SK-N-MC (cell line): ENCODE data around the gene ITPKC.
A peak's percentile ranks its signal among the peaks of the same experiment; 100 is the strongest.

ENCODE experiments used
- DNase-seq: peaks from one replicate; pipeline ENCODE4 v3.0.0-alpha.2; 2011; ENCODE audit warnings: low read depth, low spot score
- H3K27ac ChIP-seq: fragments of 200-600 bp; sonication (generic); 2 replicates; pipeline ENCODE4 v1.5.1; 2016; ENCODE audit warnings: mixed run types
- H3K36me3 ChIP-seq: fragments of 200-600 bp; sonication (generic); 2 replicates; pipeline ENCODE4 v1.6.1; 2017; ENCODE audit warnings: antibody characterized with exemption, low read length, mixed read lengths; ENCODE audit not compliant: insufficient read depth
- H3K4me3 ChIP-seq: fragments of 200-600 bp; sonication (generic); 2 replicates; pipeline ENCODE4 v1.5.1; 2016
- H3K9ac ChIP-seq: fragments of 200-600 bp; sonication (generic); 2 replicates; pipeline ENCODE4 v1.8.0; 2017; ENCODE audit warnings: mixed run types, mixed read lengths; ENCODE audit not compliant: insufficient read length
- H3K9me3 ChIP-seq: fragments of 200-600 bp; sonication (generic); 2 replicates; pipeline ENCODE4 v1.6.1; 2017; ENCODE audit warnings: low read depth, mild to moderate bottlenecking, antibody characterized with exemption, low read length, moderate library complexity, mixed read lengths
- EZH2 ChIP-seq: fragments of 200-600 bp; sonication (generic); IDR thresholded peaks from one replicate; pipeline ENCODE4 v1.6.1; 2017; ENCODE audit warnings: antibody characterized with exemption
- FOXP2 ChIP-seq: optimal IDR thresholded peaks from 2 replicates; pipeline ENCODE3; 2011; ENCODE audit warnings: mild to moderate bottlenecking, moderate library complexity; ENCODE audit not compliant: insufficient read depth; ENCODE audit errors: extremely low read length, control extremely low read depth
- POLR2AphosphoS5 ChIP-seq: IDR thresholded peaks from 2 replicates; pipeline ENCODE4 v1.6.1; 2012; ENCODE audit warnings: mild to moderate bottlenecking, low read depth, low read length, borderline replicate concordance

The ITPKC gene

GRCh38 chr19:40703029-40703755, 13.7 kb upstream of the ITPKC start:
- Histone ChIP-seq H3K9ac (no peak overlapping the region), H3K36me3 (peaks cover 23% of the 10 kb centered on the region), H3K4me3 (no peak overlapping the region), H3K27ac (no peak overlapping the region), H3K9me3 (no peaks in the 10 kb centered on the region)
- no peak for TF ChIP-seq EZH2
- TF ChIP-seq FOXP2, result no peak
- no peak for TF ChIP-seq POLR2AphosphoS5
- DNase-seq, result no peak

- H3K9me3 ChIP-seq, result no peaks in the 10 kb centered on the region
- H3K4me3 ChIP-seq, result no peak overlapping the region
- H3K36me3 ChIP-seq, result peaks cover 32% of the 10 kb centered on the region
- DNase-seq, result no peak
- TF ChIP-seq POLR2AphosphoS5 (no peak), EZH2 (no peak), FOXP2 (no peak)
- no peak overlapping the region for H3K27ac ChIP-seq
- no peak overlapping the region for H3K9ac ChIP-seq
Measured at GRCh38 chr19:40704491-40705361, 12.2 kb upstream of the ITPKC start.

GRCh38 chr19:40705362-40705651, 11.6 kb upstream of the ITPKC start:
- no peak for DNase-seq
- Histone ChIP-seq H3K27ac (no peak overlapping the region), H3K9ac (no peak overlapping the region), H3K36me3 (peaks cover 35% of the 10 kb centered on the region), H3K9me3 (no peaks in the 10 kb centered on the region), H3K4me3 (no peak overlapping the region)
- TF ChIP-seq POLR2AphosphoS5 (no peak), FOXP2 (no peak), EZH2 (no peak)

- no peak for DNase-seq
- H3K36me3 ChIP-seq, result peaks cover 35% of the 10 kb centered on the region
- H3K4me3 ChIP-seq, result no peak overlapping the region
- TF ChIP-seq EZH2 (no peak), POLR2AphosphoS5 (no peak), FOXP2 (no peak)
- no peaks in the 10 kb centered on the region for H3K9me3 ChIP-seq
- no peak overlapping the region; the same call in 1 of the 2 replicates for H3K27ac ChIP-seq
- no peak overlapping the region for H3K9ac ChIP-seq
Measured at GRCh38 chr19:40705950-40706619, 10.8 kb upstream of the ITPKC start.

GRCh38 chr19:40707615-40708014, 9.3 kb upstream of the ITPKC start:
- Histone ChIP-seq H3K36me3 (peaks cover 32% of the 10 kb centered on the region), H3K27ac (no peak overlapping the region), H3K9ac (no peak overlapping the region), H3K4me3 (no peak overlapping the region), H3K9me3 (no peaks in the 10 kb centered on the region)
- no peak for DNase-seq
- TF ChIP-seq FOXP2 (no peak), EZH2 (no peak), POLR2AphosphoS5 (no peak)

GRCh38 chr19:40709817-40710216, 7.1 kb upstream of the ITPKC start:
- no peak for DNase-seq
- Histone ChIP-seq H3K36me3 (peaks cover 23% of the 10 kb centered on the region), H3K9ac (no peak overlapping the region)

GRCh38 chr19:40713939-40714338, 3.0 kb upstream of the ITPKC start:
- no peak for DNase-seq
- TF ChIP-seq POLR2AphosphoS5, result no peak
- no peak for TF ChIP-seq EZH2
- no peak for TF ChIP-seq FOXP2
- H3K4me3 ChIP-seq, result peak overlapping the region; percentile 99
- H3K27ac ChIP-seq, result no peak overlapping the region
- no peak overlapping the region for H3K9ac ChIP-seq
- no peaks in the 10 kb centered on the region for H3K9me3 ChIP-seq
- H3K36me3 ChIP-seq, result peaks cover 6% of the 10 kb centered on the region; the same call in 1 of the 2 replicates

More at GRCh38 chr19:40709817-40710216, 7.1 kb upstream of the ITPKC start:
- H3K9me3 ChIP-seq, result no peaks in the 10 kb centered on the region
- TF ChIP-seq POLR2AphosphoS5 (no peak), EZH2 (no peak), FOXP2 (no peak)
- H3K27ac ChIP-seq, result no peak overlapping the region
- no peak overlapping the region for H3K4me3 ChIP-seq
